Left ventricle myocardium superior (tissue), 1 donor: ENCODE measurements around the gene SPTLC3. TPM values are rescaled to one million over a fixed set of nuclear protein-coding genes. Genes with fewer than 3 reads are reported as not detected.

Source experiments
- ATAC-seq: fragments of 200-7000 bp; cut with Tn5 transposase; one replicate; pipeline ENCODE4 v1.9.1; 2020; ENCODE audit warnings: mild to moderate bottlenecking, moderate library complexity
- DNase-seq: peaks from one replicate; pipeline ENCODE4 v3.0.0-alpha.2; 2020
- intact Hi-C: fragments of 100-400 bp; cut with micrococcal nuclease; formaldehyde crosslinking; loops from one replicate; pipeline ENCODE4 v1.11.0; 2022
- total RNA-seq: library from RNA; stranded (reverse); fragmentation: NEBNext Ultra II Directional; extraction: Animal tissue kit (Norgen Biotek cat#: 25700); gene quantifications from one replicate; pipeline ENCODE4 v1.2.1, GENCODE V29; 2021
- donor health status: DM: no; HTN: yes; CAD: no; lungs with severe emphysema.

The SPTLC3 gene
- total RNA-seq, 1 donor from 2014 or later = 5.4 TPM

DNA sequence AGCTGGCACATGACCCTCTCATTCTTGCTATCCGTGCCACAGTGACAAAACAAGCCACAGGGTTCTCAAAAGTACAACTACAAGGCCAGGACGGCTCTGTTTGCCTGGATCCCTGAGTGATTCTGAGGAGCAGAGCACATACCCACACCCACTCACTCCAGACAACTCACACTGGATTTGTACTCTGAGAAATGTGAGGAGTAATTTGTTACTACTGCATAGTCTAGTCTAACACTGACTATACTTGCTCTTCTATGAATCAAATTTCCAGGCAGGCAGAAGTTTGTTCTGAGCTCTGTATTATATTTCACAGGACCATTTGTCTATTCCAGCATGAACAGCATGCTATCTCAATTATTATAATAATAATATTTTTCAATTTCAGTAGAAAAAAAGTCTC, 26.7 kb upstream of the SPTLC3 start:
- intact Hi-C loops = no loop called here
- ATAC-seq (no peak), DNase-seq (no peak)

DNA sequence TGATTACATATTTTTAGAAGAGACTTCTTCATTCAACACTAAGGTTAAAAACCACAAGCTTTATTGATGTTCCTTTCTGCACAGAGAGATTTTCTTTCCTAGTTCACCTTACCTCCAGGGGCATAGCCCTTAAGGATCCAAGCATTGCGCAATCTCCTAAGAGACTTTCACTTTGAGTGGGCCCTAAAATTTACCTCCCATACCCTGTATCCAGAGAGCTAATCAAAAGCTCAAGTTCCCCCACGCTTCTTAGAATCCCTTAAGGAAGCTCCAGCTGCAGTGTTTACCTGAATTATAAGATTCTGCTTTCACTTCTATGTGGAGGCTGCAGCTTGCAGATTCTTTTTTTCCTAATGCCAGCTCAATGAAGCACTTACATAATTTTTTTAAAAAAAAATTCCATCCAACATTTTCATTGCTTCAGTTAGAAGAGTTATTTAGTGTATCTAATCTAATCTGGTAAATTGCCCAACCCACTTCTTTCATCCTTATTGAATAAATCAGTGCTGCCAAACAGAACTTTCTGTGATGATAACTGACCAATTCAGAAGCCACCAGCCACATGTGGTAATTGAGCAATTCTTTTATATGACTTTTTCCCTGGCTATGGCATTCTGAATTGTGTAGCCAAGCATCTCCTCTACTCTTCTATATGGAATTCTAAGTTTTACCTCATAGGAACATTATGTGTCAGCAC, 24.6 kb upstream of the SPTLC3 start:
- ATAC-seq = no peak
- intact Hi-C loops = no loop called here
- no peak for DNase-seq

DNA sequence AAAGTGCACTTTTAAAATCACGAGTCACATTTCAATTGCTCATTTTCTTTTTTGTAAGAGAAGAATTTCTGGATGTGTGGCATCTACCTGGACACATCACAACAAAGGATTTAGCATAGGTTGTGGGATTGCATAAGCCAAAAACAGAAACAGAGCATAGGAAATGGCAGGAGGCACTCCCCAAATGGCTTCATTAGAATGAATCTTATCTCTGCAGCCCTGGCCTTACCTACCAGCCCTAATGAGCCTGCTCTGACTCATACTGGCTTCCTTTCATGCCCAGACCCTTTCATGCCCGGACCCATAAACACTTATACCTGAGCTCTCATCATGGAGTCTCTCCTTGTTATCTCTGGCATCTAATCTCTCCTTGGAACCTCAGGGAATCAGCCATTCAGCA, 23.9 kb upstream of the SPTLC3 start:
- DNase-seq (no peak), ATAC-seq (no peak)
- intact Hi-C loops = no loop called here

DNA sequence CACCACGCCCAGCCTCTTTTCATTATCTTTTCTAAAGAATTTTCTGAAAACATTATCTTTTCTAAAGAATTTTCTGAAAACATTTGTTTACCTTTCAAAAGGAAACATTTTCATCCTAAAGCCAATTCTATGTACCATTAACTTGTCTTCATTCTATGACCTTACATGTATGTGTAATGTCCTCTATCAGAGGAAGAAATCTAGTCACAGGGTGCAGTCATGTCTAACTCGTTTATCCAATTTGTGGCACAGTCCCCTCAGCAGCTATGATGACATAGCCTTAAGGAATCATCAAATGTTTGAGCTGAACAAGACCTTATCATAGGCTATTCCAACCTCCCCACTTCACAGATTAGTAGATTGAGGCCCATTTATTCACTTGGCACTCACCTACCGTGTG, 21.5 kb upstream of the SPTLC3 start:
- DNase-seq (no peak), ATAC-seq (no peak)
- intact Hi-C loops = no loop called here

DNA sequence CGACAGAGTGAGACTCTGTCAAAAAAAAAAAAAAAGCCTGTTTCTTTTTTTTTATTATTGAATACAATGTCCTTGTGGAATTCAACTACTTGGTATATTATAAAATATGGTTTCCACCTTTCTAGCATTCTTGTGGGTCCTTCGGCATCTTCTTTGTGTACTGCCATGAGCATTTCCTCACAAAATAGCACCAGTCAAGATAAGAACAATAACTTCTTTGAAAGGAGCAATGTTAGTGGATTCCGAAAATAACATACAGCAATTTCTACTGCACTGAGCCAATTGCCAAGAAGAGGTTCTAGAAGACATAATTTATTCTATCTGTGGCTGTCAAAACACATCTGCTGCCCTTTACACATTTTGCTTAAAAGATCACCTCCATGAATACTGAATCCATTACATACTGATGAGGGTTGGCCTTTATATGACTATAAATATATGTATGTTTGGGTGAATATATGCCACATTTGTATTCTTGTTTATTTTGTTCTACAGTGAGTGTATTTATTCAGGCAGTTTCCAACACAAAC, 19.1 kb upstream of the SPTLC3 start:
- ATAC-seq = no peak
- no peak for DNase-seq
- intact Hi-C loops = no loop called here

DNA sequence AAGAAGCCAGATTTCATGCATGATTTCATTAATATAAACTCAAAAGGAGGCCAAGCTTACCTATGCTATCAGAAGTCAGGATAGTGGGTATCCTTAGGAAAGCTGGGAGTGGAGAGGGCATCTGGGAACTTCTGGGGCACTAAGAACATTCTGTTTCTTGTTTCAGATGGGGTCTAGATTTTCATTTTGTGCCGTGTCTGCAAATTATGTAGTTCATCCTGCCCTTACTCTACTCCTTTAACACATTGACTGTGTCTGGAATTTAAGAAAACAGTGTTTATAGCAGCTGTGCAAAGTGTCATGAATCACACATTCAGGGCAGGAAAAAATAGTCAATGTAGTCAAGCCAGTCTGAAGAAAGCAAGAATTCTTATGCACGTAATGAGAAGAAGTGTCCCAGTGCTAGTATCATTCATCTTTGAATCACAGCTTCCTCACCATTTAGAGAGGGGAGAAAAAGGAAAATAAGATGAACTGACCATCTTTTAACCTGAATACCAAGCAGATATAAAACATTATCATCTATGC, 11.6 kb upstream of the SPTLC3 start:
- no peak for ATAC-seq
- intact Hi-C loops = no loop called here
- no peak for DNase-seq

DNA sequence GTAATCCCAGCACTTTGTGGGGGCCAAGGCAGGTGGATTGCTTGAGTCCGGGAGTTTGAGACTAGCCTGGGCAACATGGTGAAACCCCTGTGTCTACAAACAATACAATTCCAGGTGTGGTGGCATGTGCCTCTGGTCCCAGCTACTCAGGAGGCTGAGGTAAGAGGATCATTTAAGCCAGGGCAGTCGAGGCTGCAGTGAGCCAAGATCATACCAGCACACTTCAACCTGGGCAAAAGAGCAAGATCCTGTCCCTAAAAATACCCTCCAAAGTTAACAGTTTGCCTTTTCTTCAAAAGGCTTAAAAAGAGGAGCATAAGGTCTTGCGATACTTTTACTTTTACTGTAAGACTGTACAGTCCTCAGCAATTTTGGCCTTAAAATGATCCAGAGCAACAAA, 10.7 kb upstream of the SPTLC3 start:
- no peak for DNase-seq
- intact Hi-C loops = no loop called here
- ATAC-seq = no peak

DNA sequence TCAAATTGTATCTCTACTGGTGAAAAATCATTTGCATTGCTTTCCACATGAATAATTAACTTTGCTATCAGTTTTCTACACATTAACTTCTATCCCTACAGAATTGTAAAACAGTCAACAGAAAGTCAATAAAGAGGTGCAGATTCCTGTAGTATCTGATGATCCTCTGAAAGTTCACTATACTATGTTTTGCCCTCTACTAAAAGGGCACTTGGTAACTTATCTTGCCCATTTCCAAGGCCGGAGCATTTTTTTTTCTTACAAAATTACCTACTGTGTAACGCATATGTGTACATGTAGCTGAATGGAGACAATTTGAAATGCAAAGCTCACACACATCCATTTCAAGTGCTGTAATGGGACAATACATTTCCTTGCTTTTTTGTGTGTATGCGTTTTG, 9.6 kb upstream of the SPTLC3 start:
- intact Hi-C loops = no loop called here
- ATAC-seq (no peak), DNase-seq (no peak)

DNA sequence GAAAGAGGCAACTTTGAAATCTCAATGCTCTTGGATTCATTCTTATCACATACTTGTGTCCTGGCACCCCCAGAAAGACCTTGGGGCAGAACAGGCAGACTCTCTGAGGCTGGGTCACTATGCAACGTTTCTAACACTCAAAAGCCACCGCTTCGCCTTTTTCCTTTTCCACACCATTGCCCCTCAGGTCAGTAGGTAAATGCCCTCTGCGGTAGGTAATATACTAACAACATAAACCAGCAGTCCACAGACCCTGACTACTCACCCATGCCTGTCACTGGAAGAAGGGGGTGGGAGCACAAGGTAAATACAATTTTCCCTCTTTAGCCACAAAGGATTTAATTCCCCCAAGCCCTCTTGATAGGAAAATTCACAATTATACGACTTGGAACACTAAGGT, 6.5 kb upstream of the SPTLC3 start:
- no peak for DNase-seq
- intact Hi-C loops = no loop called here
- no peak for ATAC-seq

DNA sequence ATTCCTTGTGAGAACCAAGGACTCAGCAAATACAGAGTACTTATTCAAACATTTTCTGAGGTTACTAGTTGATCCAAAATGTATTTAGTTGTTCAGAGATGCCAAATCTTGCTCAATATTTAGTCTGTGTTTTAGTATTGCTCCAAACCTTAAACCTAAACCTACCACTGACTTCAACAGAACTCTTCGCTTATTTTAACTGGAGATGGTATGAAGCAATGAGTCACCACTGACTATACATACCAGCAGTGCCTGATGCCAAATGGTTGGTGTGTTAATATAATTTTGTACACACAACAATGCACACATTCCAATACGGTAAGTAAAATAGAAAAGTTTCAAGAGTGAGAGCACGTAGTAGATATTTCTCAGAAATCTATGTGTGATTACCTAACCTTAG, 1.9 kb upstream of the SPTLC3 start:
- ATAC-seq = no peak
- intact Hi-C loops = no loop called here
- DNase-seq = no peak

DNA sequence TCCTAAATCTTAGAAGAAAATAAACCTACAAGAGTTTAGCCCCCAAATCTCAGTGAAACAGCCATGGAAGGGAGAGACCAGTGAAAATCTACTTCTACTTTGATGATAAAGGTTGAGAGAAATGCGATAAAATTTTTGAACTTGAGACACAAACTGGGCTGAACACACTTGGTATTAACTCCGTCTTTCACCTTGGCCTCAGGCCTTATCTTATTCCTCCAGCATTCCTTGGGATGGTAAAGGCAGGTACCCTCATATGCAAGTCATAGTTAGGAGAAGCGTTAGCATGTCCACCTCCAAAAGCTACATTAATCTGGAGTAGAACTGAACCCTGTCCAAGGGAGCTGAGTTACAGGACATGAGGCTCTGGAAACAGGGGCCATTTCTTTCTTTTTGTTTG, 1.2 kb upstream of the SPTLC3 start:
- ATAC-seq (no peak), DNase-seq (no peak)
- intact Hi-C loops = no loop called here

DNA sequence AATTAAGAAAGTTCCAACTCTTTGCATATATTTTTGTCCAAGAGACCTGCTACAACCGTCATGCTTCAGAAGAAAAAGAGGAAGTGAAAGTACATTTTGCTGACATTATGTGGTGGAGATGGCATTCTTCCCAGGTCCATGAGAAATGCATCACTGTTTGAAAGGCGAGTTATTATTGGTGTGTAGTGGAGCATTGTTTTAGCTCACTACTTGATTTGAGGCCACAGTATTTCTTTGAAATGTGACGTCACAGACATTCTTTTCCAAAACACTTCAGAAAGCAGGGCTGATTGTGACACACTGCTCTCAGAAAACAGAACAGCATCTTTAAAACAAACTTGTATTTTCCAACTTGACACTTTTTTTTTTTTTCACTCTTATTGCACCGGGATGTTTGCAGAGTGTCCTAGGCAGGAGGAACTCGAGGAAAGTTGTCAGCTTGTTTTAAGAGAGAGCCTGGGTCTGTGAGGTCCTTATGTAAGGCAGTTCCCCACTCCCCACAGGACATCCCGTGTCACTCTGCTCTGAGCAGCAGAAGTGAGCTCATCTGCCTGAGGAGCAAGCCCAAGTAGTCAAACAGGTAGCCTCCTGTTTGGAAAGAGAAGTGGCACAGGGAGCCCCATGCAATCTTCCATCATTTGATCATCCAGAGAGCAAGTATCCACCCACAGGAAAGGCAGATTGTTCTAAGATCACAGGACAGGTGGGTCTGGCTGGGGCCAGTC, 1.1 kb downstream of the SPTLC3 start:
- ATAC-seq (peak; percentile 91), DNase-seq (no peak)
- intact Hi-C loops = no loop called here

DNA sequence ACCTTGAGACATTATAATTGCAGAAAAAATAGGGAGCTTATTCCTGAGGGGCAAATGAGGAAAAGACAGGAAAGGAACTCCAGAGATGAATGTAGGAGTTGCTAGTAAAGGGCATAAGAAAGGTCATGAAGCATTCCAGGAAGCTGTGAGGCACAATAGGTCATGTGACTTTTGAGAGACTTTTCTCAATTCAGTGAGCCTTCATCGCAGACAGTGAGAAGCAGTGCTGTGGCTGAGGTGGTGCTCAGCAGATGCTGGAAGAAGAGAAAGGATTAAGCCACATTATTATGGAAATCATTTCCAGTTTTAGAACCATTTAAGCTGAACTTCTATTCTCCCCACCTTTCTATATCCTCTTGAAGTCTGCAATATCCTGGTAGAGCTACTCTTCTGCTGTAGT, 4.1 kb downstream of the SPTLC3 start:
- intact Hi-C loops = no loop called here
- DNase-seq (no peak), ATAC-seq (no peak)

DNA sequence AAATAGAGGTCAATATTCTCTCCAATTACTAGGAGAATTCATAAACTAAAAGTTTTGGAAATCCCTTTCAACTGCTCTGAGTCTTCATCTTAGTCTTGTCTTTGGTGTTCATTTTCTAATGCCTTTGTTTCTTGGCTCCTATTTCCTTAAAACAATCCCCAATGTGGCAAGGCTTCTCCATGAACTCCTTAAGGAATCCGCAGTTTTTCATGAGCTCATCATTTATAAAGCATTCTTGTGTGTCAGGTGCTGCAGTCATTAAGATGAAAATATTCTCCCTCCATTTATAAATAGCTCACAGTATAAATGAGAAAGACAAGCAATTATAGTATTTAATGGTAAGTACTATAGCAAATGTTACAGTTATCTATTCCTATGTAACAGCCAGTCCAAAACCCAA, 4.6 kb downstream of the SPTLC3 start:
- intact Hi-C loops = no loop called here
- ATAC-seq = no peak
- no peak for DNase-seq

DNA sequence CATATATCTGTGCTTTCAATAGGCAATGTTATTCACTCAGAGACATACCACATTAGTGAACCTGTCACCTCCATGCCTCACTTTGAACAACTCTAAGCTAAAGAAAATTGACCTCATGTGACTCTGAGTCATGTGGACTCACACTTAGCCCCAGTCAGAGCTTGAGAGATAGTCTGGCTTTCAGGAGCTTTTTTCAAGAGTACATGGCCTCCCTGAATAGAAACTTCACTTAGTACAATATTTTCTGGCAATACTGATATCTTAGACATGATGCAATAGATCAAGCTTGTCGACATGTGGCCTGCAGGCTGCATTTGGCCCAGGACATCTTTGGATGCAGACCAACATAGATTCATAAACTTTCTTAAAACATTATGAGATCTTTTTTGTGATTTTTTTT, 8.5 kb downstream of the SPTLC3 start:
- ATAC-seq = peak; percentile 95
- DNase-seq = no peak
- intact Hi-C loops = no loop called here

DNA sequence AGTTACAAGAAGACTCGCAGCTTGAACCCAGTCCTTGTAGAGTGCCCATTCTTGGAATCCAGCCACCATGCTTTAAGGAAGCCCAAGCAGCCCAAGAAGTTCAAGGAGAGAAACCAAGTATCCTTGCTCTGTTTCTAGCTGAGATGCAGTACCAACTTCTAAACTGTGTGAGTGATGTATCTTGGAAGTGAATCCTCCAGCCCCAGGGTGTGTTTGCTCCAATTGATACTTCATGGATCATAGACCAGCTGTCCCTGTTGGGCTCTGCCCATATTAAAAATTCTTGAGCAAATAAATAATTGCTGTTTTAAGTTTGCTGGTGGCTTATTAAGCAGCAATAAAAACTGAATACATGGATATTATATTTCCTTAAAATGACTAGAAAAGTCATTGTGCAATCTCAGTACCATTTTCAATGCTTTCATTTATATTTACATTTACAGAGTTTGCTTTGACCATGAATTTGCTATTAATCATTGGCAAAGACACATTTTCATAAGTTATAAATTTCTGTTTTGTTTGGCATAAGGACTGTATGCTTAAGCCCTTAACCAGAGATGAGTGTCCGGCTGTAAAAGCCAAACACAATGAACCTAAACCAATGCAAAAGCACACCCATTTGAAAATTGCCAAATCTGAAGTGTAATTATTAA, 9.2 kb downstream of the SPTLC3 start:
- DNase-seq (no peak), ATAC-seq (no peak)
- intact Hi-C loops = no loop called here

DNA sequence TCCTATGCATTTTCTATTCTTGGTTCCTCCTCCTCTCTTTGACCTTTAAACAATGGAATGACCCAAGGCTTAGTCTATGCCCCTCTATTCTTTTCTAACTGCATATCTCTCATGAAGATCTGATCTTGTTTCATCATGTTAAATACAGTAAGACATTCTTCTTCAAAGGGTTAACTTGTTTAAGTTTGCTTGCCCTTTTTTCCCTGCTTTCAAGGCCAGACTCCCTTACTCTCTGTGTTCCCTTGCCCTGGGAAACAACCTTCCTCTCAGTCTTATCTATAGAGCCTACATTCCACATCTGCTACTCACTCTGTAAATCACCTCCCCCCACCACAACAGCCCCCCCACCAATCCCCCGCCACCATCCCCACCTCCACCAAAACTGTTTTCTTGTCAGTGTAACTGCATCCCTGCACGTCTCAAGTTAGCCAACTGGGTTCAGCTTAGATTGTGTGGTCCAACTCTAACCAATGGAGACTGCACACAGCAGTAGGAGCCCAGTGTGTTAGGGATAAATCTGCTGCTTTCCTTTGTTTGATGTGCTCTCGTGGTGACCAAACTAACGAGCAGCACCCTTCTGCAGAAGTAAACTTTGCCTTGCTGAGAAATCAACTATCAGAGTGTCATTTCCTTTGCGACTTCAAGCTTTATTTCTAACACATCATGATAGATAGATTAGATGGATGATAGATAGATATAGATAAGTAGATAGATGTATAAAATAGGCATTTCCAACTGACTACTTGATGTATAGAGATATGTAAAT, 12.6 kb downstream of the SPTLC3 start:
- ATAC-seq (no peak), DNase-seq (no peak)
- intact Hi-C loops = no loop called here

DNA sequence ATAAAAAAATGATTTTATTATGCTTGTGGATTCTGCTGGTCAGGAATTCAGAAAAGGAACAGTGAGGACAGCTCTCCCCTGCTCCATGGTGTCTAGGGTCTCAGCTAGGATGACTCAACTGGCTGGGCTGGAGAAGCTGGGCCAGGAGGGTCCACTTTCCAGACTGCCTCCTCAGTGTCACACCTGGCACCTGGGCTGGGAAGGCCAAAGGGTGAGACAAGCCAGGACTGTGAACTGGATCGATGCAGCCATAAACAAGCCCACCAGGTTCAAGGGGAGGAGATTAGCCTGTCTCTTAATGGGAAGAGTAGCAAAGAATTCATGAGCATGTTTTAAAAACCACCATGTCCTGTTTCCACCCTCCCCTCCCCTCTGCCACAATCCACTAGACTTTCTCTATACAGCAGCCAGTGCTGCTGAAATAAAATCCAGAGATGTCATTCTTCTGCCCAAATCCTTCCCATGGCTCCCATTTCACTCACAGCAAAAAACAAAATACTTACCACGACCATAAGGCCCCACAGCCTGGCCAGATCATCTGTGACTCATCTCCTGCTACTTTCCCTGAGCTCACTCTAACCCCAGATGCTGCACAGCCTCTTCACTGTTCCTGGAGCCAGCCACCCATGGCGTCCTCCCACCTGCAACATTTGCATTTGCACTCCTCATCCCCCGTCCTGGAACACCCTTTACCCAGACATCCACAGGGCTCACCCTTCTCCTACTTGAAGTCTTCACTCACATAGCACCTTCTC, 13.8 kb downstream of the SPTLC3 start:
- no peak for DNase-seq
- intact Hi-C loops = no loop called here
- ATAC-seq = no peak

DNA sequence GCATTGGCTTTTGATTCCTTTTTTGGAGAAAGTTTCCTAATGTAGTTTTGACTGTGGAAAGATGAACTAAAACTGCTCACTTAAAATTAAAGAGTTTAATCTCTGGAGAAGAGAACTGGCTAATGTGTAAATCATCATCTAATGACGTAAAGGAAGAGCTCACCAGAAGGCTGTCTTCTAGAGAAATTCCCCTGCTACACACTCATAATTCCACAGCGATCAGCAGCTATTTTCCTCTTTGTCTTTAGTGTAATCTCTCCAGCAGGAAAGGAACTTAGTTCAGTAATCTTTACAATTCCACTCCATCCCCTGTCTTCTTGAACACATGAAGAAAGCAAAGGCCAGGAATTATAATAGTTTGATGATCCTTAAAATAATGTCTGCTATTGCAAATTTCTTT, 15.8 kb downstream of the SPTLC3 start:
- intact Hi-C loops = no loop called here
- no peak for ATAC-seq
- DNase-seq = no peak
